ENCODE data around the gene CTNNA2. TPM values are rescaled to one million over a fixed set of nuclear protein-coding genes. Genes with fewer than 3 reads are reported as not detected.
A peak's percentile ranks its signal among the peaks of the same experiment; 100 is the strongest.

Gene CTNNA2
- polyA plus RNA-seq, 1 of the 3 experiments (the other 2 are of a cell fraction): 0.30 TPM

DNA sequence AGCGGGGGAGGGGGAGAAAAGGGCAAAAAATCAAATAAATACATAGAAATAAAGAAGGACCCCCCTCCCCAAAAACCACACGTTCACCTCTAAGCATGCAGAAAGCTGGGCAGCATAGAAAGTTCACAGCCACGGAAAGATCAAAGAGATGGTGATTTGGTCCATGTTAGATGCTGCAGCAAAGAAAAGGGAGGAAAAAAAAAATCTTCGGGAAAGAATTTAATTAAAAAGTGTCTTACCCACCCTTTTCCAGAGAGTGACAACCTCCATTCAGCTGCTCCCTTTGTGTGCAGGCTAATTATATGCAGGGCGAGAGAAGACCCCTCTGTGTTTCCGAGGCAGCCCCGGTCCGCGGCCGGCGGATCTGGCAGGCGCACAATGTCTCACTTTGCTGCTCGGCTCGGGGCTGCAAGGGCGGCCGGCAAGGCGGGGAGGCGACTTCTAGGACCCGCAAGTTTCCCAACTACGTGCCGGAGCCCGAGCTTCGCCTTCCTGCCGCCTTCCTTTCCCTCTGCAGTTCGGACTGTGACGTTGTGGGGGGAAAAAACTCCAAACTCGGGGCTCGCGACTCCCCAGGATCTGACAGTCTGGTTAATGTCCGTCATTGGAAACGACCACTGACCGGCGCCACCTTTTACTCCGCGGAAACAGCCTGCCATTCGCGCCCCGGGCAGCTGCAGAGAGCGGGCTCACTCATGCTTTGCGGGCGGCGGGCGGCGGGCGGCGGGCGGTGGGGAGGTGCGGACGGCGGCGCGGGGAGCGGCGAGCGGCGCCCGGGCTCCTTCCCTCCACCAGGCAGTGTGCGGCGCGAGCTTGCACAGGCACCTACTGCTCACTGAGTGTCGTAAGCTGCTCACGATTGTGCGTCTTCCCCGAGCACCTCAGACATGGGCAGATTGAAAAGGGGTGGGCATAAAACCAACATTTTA is 791.3 kb downstream of the CTNNA2 start, which contains the start of gene LRRTM1:
Gene LRRTM1 (minus strand): TSS at position 844 of the 929 bp plus-strand sequence. CDS start 933 bp downstream, outside the sequence.
- POLR2A ChIA-PET: no interaction called here
- Histone ChIP-seq H3K9me2 (no peaks in the 10 kb centered on the region), H3K9me3 (no peaks in the 10 kb centered on the region), H2AFZ (ENCODE audit: low read depth) (peak within 1 kb of the TSS; percentile 81), H4K20me1 (ENCODE audit: insufficient read depth) (no peaks in the 10 kb centered on the region), H3K4me3 (ENCODE audit: low read depth in 2 of 2, low read length in 1 of 2) (peak within 1 kb of the TSS; percentile 51 to 57), H3K36me3 (replicated peaks in 1 of 2; ENCODE audit: control insufficient read depth in 1 of 2, insufficient read depth in 2 of 2, low read length in 1 of 2) (no peaks in the 10 kb centered on the region), H3K27ac (ENCODE audit: low read depth in 2 of 2, low read length in 1 of 2) (no peak within 1 kb of the TSS), H3K27me3 (ENCODE audit: insufficient read depth) (peaks cover 32% of the 10 kb centered on the region), H3K9ac (no peak within 1 kb of the TSS), H3K4me2 (peak within 1 kb of the TSS; percentile 80), H3K79me2 (ENCODE audit: insufficient read depth) (no peaks in the 10 kb centered on the region), H3F3A (replicated peaks; ENCODE audit: insufficient read depth) (no peaks in the 10 kb centered on the region), H3K4me1 (ENCODE audit: control insufficient read depth in 1 of 2, insufficient read depth in 2 of 2, low read depth in 1 of 2, low read length in 1 of 2) (peaks cover 0 to 24% of the 10 kb centered on the region in 2 experiments; a peak in 1 of 4 replicates)
- CTCF ChIA-PET: interaction anchor here (0.7 to 3.3 kb wide), 6 partner anchors 9 to 231 kb away, joined by 3 to 12 read pairs (median 4); no protein-coding TSS in a partner anchor
- peak; percentile 78 for DNase-seq
- WGBS (ENCODE audit: low lambda C conversion rate): 8% methylated on average over 31 of the region's 64 CpGs
- peak; percentile 45 for TF ChIP-seq RAD21 (IDR thresholded peaks at IDR 0.05; ENCODE audit: low read length)
- TF ChIP-seq, protein P1, sequence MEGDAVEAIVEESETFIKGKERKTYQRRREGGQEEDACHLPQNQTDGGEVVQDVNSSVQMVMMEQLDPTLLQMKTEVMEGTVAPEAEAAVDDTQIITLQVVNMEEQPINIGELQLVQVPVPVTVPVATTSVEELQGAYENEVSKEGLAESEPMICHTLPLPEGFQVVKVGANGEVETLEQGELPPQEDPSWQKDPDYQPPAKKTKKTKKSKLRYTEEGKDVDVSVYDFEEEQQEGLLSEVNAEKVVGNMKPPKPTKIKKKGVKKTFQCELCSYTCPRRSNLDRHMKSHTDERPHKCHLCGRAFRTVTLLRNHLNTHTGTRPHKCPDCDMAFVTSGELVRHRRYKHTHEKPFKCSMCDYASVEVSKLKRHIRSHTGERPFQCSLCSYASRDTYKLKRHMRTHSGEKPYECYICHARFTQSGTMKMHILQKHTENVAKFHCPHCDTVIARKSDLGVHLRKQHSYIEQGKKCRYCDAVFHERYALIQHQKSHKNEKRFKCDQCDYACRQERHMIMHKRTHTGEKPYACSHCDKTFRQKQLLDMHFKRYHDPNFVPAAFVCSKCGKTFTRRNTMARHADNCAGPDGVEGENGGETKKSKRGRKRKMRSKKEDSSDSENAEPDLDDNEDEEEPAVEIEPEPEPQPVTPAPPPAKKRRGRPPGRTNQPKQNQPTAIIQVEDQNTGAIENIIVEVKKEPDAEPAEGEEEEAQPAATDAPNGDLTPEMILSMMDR (IDR thresholded peaks at IDR 0.05): no peak
- TF ChIP-seq CHD2 (IDR thresholded peaks at IDR 0.05; ENCODE audit: low read length, partially characterized antibody): no peak
- TF ChIP-seq, protein P2, sequence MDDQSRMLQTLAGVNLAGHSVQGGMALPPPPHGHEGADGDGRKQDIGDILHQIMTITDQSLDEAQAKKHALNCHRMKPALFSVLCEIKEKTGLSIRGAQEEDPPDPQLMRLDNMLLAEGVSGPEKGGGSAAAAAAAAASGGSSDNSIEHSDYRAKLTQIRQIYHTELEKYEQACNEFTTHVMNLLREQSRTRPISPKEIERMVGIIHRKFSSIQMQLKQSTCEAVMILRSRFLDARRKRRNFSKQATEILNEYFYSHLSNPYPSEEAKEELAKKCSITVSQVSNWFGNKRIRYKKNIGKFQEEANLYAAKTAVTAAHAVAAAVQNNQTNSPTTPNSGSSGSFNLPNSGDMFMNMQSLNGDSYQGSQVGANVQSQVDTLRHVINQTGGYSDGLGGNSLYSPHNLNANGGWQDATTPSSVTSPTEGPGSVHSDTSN (IDR thresholded peaks at IDR 0.05): no peak
- TF ChIP-seq GABPA (IDR thresholded peaks at IDR 0.05; ENCODE audit: low read depth): no peak
- 0 out of 2 replicates have a peak, but pooled peaks have one; percentile 6 for TF ChIP-seq SMC3 (IDR thresholded peaks at IDR 0.05; ENCODE audit: low read depth, low read length)
- no peak for TF ChIP-seq MXI1 (IDR thresholded peaks at IDR 0.05; ENCODE audit: low read depth, low read length)
- TF ChIP-seq NFIC (IDR thresholded peaks at IDR 0.05; ENCODE audit: borderline replicate concordance): no peak
- TF ChIP-seq RXRA (IDR thresholded peaks at IDR 0.05; ENCODE audit: borderline replicate concordance, low read depth): no peak
- TF ChIP-seq SIN3A (IDR thresholded peaks at IDR 0.05; ENCODE audit: borderline replicate concordance, low read depth, low read length): no peak

DNA sequence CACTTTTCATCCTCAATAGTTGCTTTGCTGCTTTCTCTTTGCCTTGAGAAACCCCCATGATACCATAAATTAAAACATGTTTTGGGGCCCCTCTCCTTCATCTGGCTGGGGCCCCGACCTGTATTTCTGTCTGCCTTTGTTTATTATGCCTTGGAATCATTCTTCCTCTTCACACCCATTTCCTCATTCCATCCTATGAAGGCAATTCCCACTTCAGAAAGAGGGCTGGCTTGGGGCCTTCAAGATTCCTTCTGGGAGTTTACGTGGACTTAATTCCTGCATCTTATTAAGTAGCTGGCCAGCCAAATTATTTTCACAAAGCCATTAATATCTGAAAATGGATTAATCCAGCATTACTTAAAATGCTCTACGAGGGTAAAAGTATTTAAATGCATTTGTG is 798.5 kb downstream of the CTNNA2 start:
- no peak for DNase-seq
- Histone ChIP-seq H3K9me3 (no peaks in the 10 kb centered on the region), H4K20me1 (ENCODE audit: insufficient read depth) (no peaks in the 10 kb centered on the region), H3K9ac (no peak overlapping the region), H3K27me3 (ENCODE audit: insufficient read depth) (no peaks in the 10 kb centered on the region), H3K4me2 (no peak overlapping the region), H3K79me2 (ENCODE audit: insufficient read depth) (no peaks in the 10 kb centered on the region), H3K27ac (ENCODE audit: low read depth in 2 of 2, low read length in 1 of 2) (no peak overlapping the region), H3K9me2 (no peaks in the 10 kb centered on the region), H2AFZ (ENCODE audit: low read depth) (no peak overlapping the region), H3K36me3 (replicated peaks in 1 of 2; ENCODE audit: control insufficient read depth in 1 of 2, insufficient read depth in 2 of 2, low read length in 1 of 2) (no peaks in the 10 kb centered on the region), H3K4me1 (ENCODE audit: control insufficient read depth in 1 of 2, insufficient read depth in 2 of 2, low read depth in 1 of 2, low read length in 1 of 2) (no peaks in the 10 kb centered on the region), H3F3A (replicated peaks; ENCODE audit: insufficient read depth) (no peaks in the 10 kb centered on the region), H3K4me3 (ENCODE audit: low read depth in 2 of 2, low read length in 1 of 2) (no peak overlapping the region)
- ChIA-PET POLR2A (no interaction called here), CTCF (no interaction called here)
- WGBS (ENCODE audit: low lambda C conversion rate): 29% methylated on average over 3 of the region's 3 CpGs
- TF ChIP-seq, protein P2 (IDR thresholded peaks at IDR 0.05): no peak
- TF ChIP-seq, protein P3, sequence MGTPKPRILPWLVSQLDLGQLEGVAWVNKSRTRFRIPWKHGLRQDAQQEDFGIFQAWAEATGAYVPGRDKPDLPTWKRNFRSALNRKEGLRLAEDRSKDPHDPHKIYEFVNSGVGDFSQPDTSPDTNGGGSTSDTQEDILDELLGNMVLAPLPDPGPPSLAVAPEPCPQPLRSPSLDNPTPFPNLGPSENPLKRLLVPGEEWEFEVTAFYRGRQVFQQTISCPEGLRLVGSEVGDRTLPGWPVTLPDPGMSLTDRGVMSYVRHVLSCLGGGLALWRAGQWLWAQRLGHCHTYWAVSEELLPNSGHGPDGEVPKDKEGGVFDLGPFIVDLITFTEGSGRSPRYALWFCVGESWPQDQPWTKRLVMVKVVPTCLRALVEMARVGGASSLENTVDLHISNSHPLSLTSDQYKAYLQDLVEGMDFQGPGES (IDR thresholded peaks at IDR 0.05; ENCODE audit: low read depth, low read length): no peak
- TF ChIP-seq FOXJ3 (CRISPR knock-in tag; IDR thresholded peaks at IDR 0.05) (no peak), GABPA (IDR thresholded peaks at IDR 0.05; ENCODE audit: low read depth) (no peak), MEF2A (IDR thresholded peaks at IDR 0.05; ENCODE audit: borderline replicate concordance, low read depth) (no peak), TAF1 (IDR thresholded peaks at IDR 0.05; ENCODE audit: borderline replicate concordance, low read depth, low read length) (no peak), SMC3 (IDR thresholded peaks at IDR 0.05; ENCODE audit: low read depth, low read length) (no peak), RFX5 (IDR thresholded peaks at IDR 0.05; ENCODE audit: low read length) (no peak), NRF1 (IDR thresholded peaks at IDR 0.05; ENCODE audit: low read depth, low read length) (no peak), NFIC (IDR thresholded peaks at IDR 0.05; ENCODE audit: borderline replicate concordance) (no peak)
- TF ChIP-seq, protein P4, sequence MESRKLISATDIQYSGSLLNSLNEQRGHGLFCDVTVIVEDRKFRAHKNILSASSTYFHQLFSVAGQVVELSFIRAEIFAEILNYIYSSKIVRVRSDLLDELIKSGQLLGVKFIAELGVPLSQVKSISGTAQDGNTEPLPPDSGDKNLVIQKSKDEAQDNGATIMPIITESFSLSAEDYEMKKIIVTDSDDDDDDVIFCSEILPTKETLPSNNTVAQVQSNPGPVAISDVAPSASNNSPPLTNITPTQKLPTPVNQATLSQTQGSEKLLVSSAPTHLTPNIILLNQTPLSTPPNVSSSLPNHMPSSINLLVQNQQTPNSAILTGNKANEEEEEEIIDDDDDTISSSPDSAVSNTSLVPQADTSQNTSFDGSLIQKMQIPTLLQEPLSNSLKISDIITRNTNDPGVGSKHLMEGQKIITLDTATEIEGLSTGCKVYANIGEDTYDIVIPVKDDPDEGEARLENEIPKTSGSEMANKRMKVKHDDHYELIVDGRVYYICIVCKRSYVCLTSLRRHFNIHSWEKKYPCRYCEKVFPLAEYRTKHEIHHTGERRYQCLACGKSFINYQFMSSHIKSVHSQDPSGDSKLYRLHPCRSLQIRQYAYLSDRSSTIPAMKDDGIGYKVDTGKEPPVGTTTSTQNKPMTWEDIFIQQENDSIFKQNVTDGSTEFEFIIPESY (IDR thresholded peaks at IDR 0.05; ENCODE audit: borderline replicate concordance, low read depth): no peak

Measured in SK-N-SH (cell line).